Astrocyte (in vitro differentiated cells and primary cell): Measurements from ENCODE around the gene AQP6. TPM values are rescaled to one million over a fixed set of nuclear protein-coding genes. Genes with fewer than 3 reads are reported as not detected.
A peak's percentile ranks its signal among the peaks of the same experiment; 100 is the strongest.

Source experiments
- DNase-seq: peaks from one replicate; pipeline ENCODE4 v3.0.0-alpha.2; 2010; ENCODE audit warnings: low read depth
- FAIRE-seq: peaks from 2 replicates; lab custom pipeline; 2011; peaks lifted over from hg19 to GRCh38; lab: Jason Lieb, UNC
- H2AFZ ChIP-seq: 2 replicates; pipeline ENCODE4 v1.6.0; 2012; ENCODE audit warnings: low read depth, low read length, inconsistent platforms
- H3K27ac ChIP-seq: 2 replicates; pipeline ENCODE4 v1.5.1; 2011; ENCODE audit warnings: low read depth, low read length, inconsistent platforms
- H3K27me3 ChIP-seq: 2 replicates; pipeline ENCODE4 v1.6.0; 2011; ENCODE audit warnings: low read length, inconsistent platforms; ENCODE audit not compliant: insufficient read depth
- H3K36me3 ChIP-seq: 2 replicates; pipeline ENCODE4 v1.5.1; 2011; ENCODE audit warnings: low read length, inconsistent platforms; ENCODE audit not compliant: insufficient read depth
- H3K4me1 ChIP-seq: 2 replicates; pipeline ENCODE4 v1.5.1; 2011; ENCODE audit warnings: low read length, inconsistent platforms; ENCODE audit not compliant: insufficient read depth
- H3K4me2 ChIP-seq: 2 replicates; pipeline ENCODE4 v1.6.0; 2012; ENCODE audit warnings: low read length, inconsistent platforms
- H3K4me3 ChIP-seq: 2 replicates; pipeline ENCODE4 v1.5.1; 2011; ENCODE audit warnings: low read depth, mild to moderate bottlenecking, low read length, inconsistent platforms; ENCODE audit not compliant: insufficient read depth
- H3K79me2 ChIP-seq: 2 replicates; pipeline ENCODE4 v1.6.0; 2012; ENCODE audit warnings: mild to moderate bottlenecking, low read length, inconsistent platforms; ENCODE audit not compliant: insufficient read depth
- H3K9ac ChIP-seq: 2 replicates; pipeline ENCODE4 v1.6.0; 2012; ENCODE audit warnings: mild to moderate bottlenecking, low read length, inconsistent platforms
- H3K9me3 ChIP-seq: 2 replicates; pipeline ENCODE4 v1.5.1; 2012; ENCODE audit warnings: low read depth, mild to moderate bottlenecking, low read length, inconsistent platforms; ENCODE audit not compliant: insufficient read depth
- H4K20me1 ChIP-seq: 2 replicates; pipeline ENCODE4 v1.6.0; 2012; ENCODE audit warnings: low read length, inconsistent platforms; ENCODE audit not compliant: insufficient read depth
- H3K27ac Mint-ChIP-seq: one replicate; pipeline ENCODE4 v1.8.0; 2021; ENCODE audit warnings: mild to moderate bottlenecking, mixed read lengths; ENCODE audit not compliant: unreplicated experiment
- H3K27me3 Mint-ChIP-seq: one replicate; pipeline ENCODE4 v1.8.0; 2021; ENCODE audit warnings: low read depth, mixed read lengths; ENCODE audit not compliant: unreplicated experiment
- H3K36me3 Mint-ChIP-seq: one replicate; pipeline ENCODE4 v1.8.0; 2021; ENCODE audit warnings: low read depth, mixed read lengths; ENCODE audit not compliant: unreplicated experiment
- H3K4me1 Mint-ChIP-seq: one replicate; pipeline ENCODE4 v1.8.0; 2021; ENCODE audit warnings: low read depth, mixed read lengths; ENCODE audit not compliant: unreplicated experiment
- H3K4me3 Mint-ChIP-seq: one replicate; pipeline ENCODE4 v1.8.0; 2021; ENCODE audit warnings: mild to moderate bottlenecking, moderate library complexity, mixed read lengths; ENCODE audit not compliant: unreplicated experiment
- H3K9me3 Mint-ChIP-seq: one replicate; pipeline ENCODE4 v1.8.0; 2021; ENCODE audit warnings: mild to moderate bottlenecking, mixed read lengths; ENCODE audit not compliant: unreplicated experiment
- CTCF ChIP-seq: IDR thresholded peaks from 2 replicates; pipeline ENCODE4 v1.5.1; 2011; ENCODE audit warnings: low read depth, mild to moderate bottlenecking, inconsistent platforms, low read length, moderate library complexity; ENCODE audit not compliant: insufficient read depth
- EZH2 ChIP-seq: IDR thresholded peaks from 2 replicates; pipeline ENCODE4 v1.6.1; 2012; ENCODE audit warnings: mild to moderate bottlenecking, low read length, inconsistent platforms; ENCODE audit not compliant: insufficient read depth
- total RNA-seq: library from RNA; stranded (reverse); gene quantifications from 2 replicates; pipeline ENCODE4 v1.2.1, GENCODE V29; 2021

AQP6 gene
- total RNA-seq, 1 donor from 2014 or later, result not detected

- Histone ChIP-seq H3K27ac (no peak overlapping the region), H3K79me2 (no peaks in the 10 kb centered on the region), H3K9ac (peak overlapping the region; percentile 16), H3K4me1 (peaks cover 7% of the 10 kb centered on the region), H4K20me1 (no peaks in the 10 kb centered on the region), H2AFZ (peak overlapping the region; percentile 73), H3K4me2 (peak overlapping the region; percentile 87), H3K27me3 (peaks cover 23% of the 10 kb centered on the region), H3K9me3 (no peaks in the 10 kb centered on the region), H3K36me3 (no peaks in the 10 kb centered on the region), H3K4me3 (peak overlapping the region; percentile 41)
- H3K4me1 Mint-ChIP-seq, result no peaks in the 10 kb centered on the region
- TF ChIP-seq CTCF (peak; percentile 69), EZH2 (no peak)
- no peak for FAIRE-seq
- peaks cover 1% of the 10 kb centered on the region for H3K36me3 Mint-ChIP-seq
- peak; percentile 56 for DNase-seq
- H3K27ac Mint-ChIP-seq, result no peak overlapping the region
- no peaks in the 10 kb centered on the region for H3K9me3 Mint-ChIP-seq
- peaks cover 44% of the 10 kb centered on the region for H3K27me3 Mint-ChIP-seq
- peak overlapping the region; percentile 60 for H3K4me3 Mint-ChIP-seq
These were observed 5.5 kb upstream of the AQP6 start for GRCh38 chr12:49967042-49967776.

- Histone ChIP-seq H3K9ac (no peak overlapping the region), H3K27ac (no peak overlapping the region), H3K9me3 (no peaks in the 10 kb centered on the region), H3K36me3 (no peaks in the 10 kb centered on the region), H3K4me2 (peak overlapping the region; percentile 87), H4K20me1 (no peaks in the 10 kb centered on the region), H3K79me2 (no peaks in the 10 kb centered on the region), H3K4me3 (peak overlapping the region; percentile 41), H3K4me1 (peaks cover 4% of the 10 kb centered on the region), H2AFZ (peak overlapping the region; percentile 73), H3K27me3 (peaks cover 20% of the 10 kb centered on the region)
- FAIRE-seq (no peak), DNase-seq (no peak)
- Mint-ChIP-seq H3K4me1 (peaks cover 1% of the 10 kb centered on the region), H3K9me3 (no peaks in the 10 kb centered on the region), H3K4me3 (no peak overlapping the region), H3K27ac (no peak overlapping the region), H3K36me3 (peaks cover 1% of the 10 kb centered on the region), H3K27me3 (peaks cover 45% of the 10 kb centered on the region)
- TF ChIP-seq CTCF (no peak), EZH2 (no peak)
These were observed 4.9 kb upstream of the AQP6 start for GRCh38 chr12:49967777-49968250.

GRCh38 chr12:49968471-49968870 lies 4.3 kb upstream of the AQP6 start:
- Mint-ChIP-seq H3K27ac (no peak overlapping the region), H3K9me3 (no peaks in the 10 kb centered on the region), H3K27me3 (peaks cover 40% of the 10 kb centered on the region), H3K4me3 (no peak overlapping the region), H3K4me1 (peaks cover 1% of the 10 kb centered on the region), H3K36me3 (peaks cover 1% of the 10 kb centered on the region)
- no peak overlapping the region for H3K4me3 ChIP-seq
- H3K36me3 ChIP-seq, result no peaks in the 10 kb centered on the region
- TF ChIP-seq CTCF (no peak), EZH2 (no peak)
- DNase-seq, result no peak
- H3K27me3 ChIP-seq, result peaks cover 17% of the 10 kb centered on the region
- peaks cover 3% of the 10 kb centered on the region for H3K4me1 ChIP-seq
- H2AFZ ChIP-seq, result no peak overlapping the region
- H3K9me3 ChIP-seq, result no peaks in the 10 kb centered on the region
- H4K20me1 ChIP-seq, result no peaks in the 10 kb centered on the region
- FAIRE-seq, result no peak
- no peak overlapping the region for H3K4me2 ChIP-seq
- no peak overlapping the region for H3K27ac ChIP-seq
- H3K79me2 ChIP-seq, result no peaks in the 10 kb centered on the region
- no peak overlapping the region for H3K9ac ChIP-seq
